Adrenal gland (tissue), 12 donors: ENCODE measurements around the gene CDYL. TPM values are rescaled to one million over a fixed set of nuclear protein-coding genes. Genes with fewer than 3 reads are reported as not detected.

ENCODE experiments used
- DNase-seq, 7 donors: peaks; one replicate each; pipeline ENCODE4 v3.0.0-alpha.2; 2019 to 2020
- H3K27ac ChIP-seq, 5 donors: fragments of 200-600 bp; sonication (generic) in 4 of 5; 1 replicate in 3 of 5; 2 replicates in 2 of 5; pipeline versions ENCODE4 v1.5.1 to v1.8.0; 2016 to 2020; ENCODE audit warnings: mild to moderate bottlenecking in 1 of 5
- H3K27me3 ChIP-seq: fragments of 200-600 bp; 2 replicates; pipeline ENCODE4 v1.8.0; 2021
- H3K36me3 ChIP-seq, 2 donors: fragments of 200-600 bp; replicated peaks in 1 of 2; 1 replicate in 1 of 2; 2 replicates in 1 of 2; pipeline versions ENCODE4 v1.5.1 to v1.8.0; 2018 to 2022
- H3K4me1 ChIP-seq, 2 donors: fragments of 200-600 bp; replicated peaks in 1 of 2; 1 replicate in 1 of 2; 2 replicates in 1 of 2; pipeline versions ENCODE4 v1.5.1 to v1.8.0; 2018 to 2021
- H3K4me3 ChIP-seq, 4 donors: fragments of 200-600 bp; sonication (generic) in 3 of 4; one replicate each; pipeline ENCODE4 v1.5.1; 2016 to 2018
- H3K9me3 ChIP-seq, 3 donors: fragments of 200-600 bp; sonication (generic) in 1 of 3; replicated peaks in 1 of 3; 1 replicate in 2 of 3; 2 replicates in 1 of 3; pipeline versions ENCODE4 v1.5.1 to v1.8.0; 2016 to 2021
- POLR2A ChIP-seq, 2 donors: fragments of 450-650 bp; IDR thresholded peaks; one replicate each; pipeline ENCODE4 v1.6.1; 2017; ENCODE audit warnings: antibody characterized with exemption in 2 of 2, mild to moderate bottlenecking in 2 of 2, moderate library complexity in 1 of 2
- WGBS, 4 donors: extraction: QIAGEN DNeasy Blood & Tissue Kit in 2 of 4; methylation state at CpG; one replicate each; pipeline versions ENCODE4 v1.1.5 to v1.1.7; 2013 to 2017; 5-methylcytosine and 5-hydroxymethylcytosine counted together
- intact Hi-C, 2 donors: fragments of 100-400 bp; cut with DNase I; formaldehyde crosslinking; loops; one replicate each; pipeline versions ENCODE4 v1.14.1 to v1.15.0; 2022 to 2023
- polyA plus RNA-seq, 3 donors: library from polyadenylated mRNA; stranded (reverse); fragments of 200-250 nt in 2 of 3; fragments of 350-450 nt in 1 of 3; fragmentation: Illumina TruSeq in 1 of 3; extraction: RNeasy Lipid Tissue Mini Kit (QIAGEN cat#74804) in 1 of 3; gene quantifications; one replicate each; pipeline ENCODE4 v1.2.3, GENCODE V29; 2013 to 2014
- total RNA-seq, 9 donors: library from RNA; depleted of rRNA in 4 of 9; stranded (reverse); fragments of >200 nt in 4 of 9; fragments of 120-200 nt in 1 of 9; fragmentation: NEBNext Ultra II Directional in 1 of 9; extraction: Animal tissue kit (Norgen Biotek cat#: 25700) in 1 of 9; gene quantifications; one replicate each; pipeline versions ENCODE4 v1.1.0 to v1.2.4, GENCODE V29; 2013 to 2023
- TF ChIP-seq, protein P1 (sequence below), 6 experiments: fragments of 450-650 bp in 4 of 6; fragments of 200-600 bp in 2 of 6; sonication (generic) in 1 of 6; IDR thresholded peaks; 1 replicate in 5 of 6; 2 replicates in 1 of 6; pipeline versions ENCODE4 v1.5.1 to v1.8.0; 2016 to 2021; ENCODE audit warnings: antibody characterized with exemption in 6 of 6, mild to moderate bottlenecking in 2 of 6, moderate library complexity in 1 of 6
- donor health status: healthy with polysubstance abuse.
- donor health status: Bipolar disorder and iron deficiency.
- donor health status: DM: yes; HTN: yes; CAD: no.
- donor health status: DM: no; HTN: no; CAD: no.
- donor health status: DM: no; HTN: no; CAD: no.
- donor health status: DM: yes; HTN: yes; CAD: no.

The CDYL gene
- total and polyA plus RNA-seq, 12 donors: 3.3 to 47.1 (median 24.8) TPM

DNA sequence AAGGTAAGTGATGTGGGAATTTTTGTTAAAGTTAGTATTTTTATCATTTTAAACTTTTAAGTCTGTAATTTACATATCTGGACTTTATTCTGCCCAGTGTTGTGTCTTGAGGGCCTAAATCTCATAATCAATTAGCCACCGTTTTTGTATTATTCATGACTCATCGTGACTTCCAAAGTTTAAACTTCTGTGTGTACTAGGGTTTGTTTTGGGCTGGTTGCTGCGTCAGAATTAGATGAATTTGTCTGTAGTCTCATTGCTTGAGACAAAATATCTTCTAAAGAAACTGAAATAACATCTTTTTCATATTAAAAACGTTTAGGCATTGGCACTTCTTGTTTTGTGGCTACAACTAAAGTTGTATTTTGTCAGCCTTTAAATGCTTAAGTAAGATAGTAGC lies 41.3 kb downstream of the CDYL start:
- intact Hi-C loops: no loop called here
- H3K27ac ChIP-seq: no peak overlapping the region
- H3K9me3 ChIP-seq: no peaks in the 10 kb centered on the region
- WGBS, 4 donors: 59 to 67% (median 62%) methylated on average over 4 of the region's 4 CpGs
- no peak overlapping the region for H3K4me3 ChIP-seq
- no peak for DNase-seq
- TF ChIP-seq, protein P1, sequence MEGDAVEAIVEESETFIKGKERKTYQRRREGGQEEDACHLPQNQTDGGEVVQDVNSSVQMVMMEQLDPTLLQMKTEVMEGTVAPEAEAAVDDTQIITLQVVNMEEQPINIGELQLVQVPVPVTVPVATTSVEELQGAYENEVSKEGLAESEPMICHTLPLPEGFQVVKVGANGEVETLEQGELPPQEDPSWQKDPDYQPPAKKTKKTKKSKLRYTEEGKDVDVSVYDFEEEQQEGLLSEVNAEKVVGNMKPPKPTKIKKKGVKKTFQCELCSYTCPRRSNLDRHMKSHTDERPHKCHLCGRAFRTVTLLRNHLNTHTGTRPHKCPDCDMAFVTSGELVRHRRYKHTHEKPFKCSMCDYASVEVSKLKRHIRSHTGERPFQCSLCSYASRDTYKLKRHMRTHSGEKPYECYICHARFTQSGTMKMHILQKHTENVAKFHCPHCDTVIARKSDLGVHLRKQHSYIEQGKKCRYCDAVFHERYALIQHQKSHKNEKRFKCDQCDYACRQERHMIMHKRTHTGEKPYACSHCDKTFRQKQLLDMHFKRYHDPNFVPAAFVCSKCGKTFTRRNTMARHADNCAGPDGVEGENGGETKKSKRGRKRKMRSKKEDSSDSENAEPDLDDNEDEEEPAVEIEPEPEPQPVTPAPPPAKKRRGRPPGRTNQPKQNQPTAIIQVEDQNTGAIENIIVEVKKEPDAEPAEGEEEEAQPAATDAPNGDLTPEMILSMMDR (IDR thresholded peaks at IDR 0.05): no peak
- TF ChIP-seq POLR2A (IDR thresholded peaks at IDR 0.05): no peak
- no peaks in the 10 kb centered on the region for H3K36me3 ChIP-seq
- H3K4me1 ChIP-seq: peaks cover 0 to 12% of the 10 kb centered on the region in 2 donors
- H3K27me3 ChIP-seq: no peaks in the 10 kb centered on the region

DNA sequence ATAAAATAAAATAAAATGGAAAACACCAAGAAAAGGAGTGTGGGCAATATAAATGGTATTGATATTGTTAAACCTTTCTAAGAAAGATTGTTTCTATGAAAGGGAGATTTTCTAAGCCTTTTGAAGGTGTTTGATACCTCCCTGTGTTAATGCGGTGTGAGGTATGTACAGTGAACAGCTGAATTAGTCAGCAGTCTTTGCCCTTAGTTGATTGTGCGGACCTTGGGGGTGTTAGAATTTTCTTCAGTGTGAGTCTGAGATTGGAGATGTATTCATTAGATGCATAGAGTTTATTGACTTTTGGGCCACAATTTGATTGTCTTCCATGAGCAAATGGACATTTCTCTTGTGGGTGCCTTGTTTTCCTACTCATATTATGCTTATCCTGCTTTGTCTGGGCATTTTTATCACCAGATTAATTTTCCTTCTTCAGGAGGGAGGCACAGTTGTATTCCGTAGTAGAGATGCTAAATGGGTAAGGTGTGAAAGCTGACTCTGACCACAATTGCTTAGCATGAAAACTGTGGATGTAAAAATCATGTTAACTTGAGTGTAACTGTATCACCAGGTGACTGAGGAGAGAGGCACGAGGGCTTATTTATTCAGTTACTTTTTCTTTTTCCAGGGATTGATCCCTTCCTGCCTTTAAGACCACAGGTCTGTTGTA lies 42.2 kb downstream of the CDYL start:
- DNase-seq: no peak
- Histone ChIP-seq H3K36me3 (no peaks in the 10 kb centered on the region), H3K27ac (no peak overlapping the region), H3K27me3 (no peaks in the 10 kb centered on the region), H3K4me3 (no peak overlapping the region), H3K9me3 (no peaks in the 10 kb centered on the region), H3K4me1 (peaks cover 0 to 12% of the 10 kb centered on the region in 2 donors)
- intact Hi-C loops: no loop called here
- TF ChIP-seq POLR2A (IDR thresholded peaks at IDR 0.05): no peak
- TF ChIP-seq, protein P1 (IDR thresholded peaks at IDR 0.05): no peak
- 95 to 97% (median 96%) methylated on average over 4 of the region's 4 CpGs for WGBS, 4 donors

DNA sequence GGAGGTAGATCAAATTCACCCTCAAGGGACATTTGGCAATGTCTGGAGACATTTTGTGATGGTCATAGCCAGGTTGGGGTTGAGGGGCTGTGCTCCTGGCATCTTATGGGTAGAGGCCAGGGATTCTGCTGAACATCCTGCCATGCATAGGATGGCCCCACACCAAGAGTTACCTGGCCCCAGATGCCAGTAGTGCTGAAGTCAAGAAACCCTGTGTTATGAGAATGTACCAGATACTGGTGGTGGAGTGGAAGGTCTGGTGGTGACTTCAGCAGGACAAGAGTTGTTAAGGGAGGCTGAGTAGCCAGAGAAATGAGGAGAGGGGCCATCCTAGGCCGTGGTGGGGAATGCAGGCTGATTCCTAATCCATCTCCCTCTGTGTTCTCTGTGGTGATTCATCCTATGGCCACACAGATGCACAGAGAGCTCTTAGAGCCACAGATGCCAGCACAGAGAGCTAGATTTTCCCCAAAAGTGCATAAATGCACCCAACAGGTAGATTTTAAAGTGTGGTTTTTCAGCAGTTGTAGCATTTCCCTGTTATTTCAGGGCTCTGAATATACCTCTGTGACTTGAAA lies 43.6 kb downstream of the CDYL start:
- intact Hi-C loops: no loop called here
- no peak for DNase-seq
- peaks cover 0 to 7% of the 10 kb centered on the region in 2 donors for H3K4me1 ChIP-seq
- H3K4me3 ChIP-seq: no peak overlapping the region
- TF ChIP-seq POLR2A (IDR thresholded peaks at IDR 0.05): no peak
- TF ChIP-seq, protein P1 (IDR thresholded peaks at IDR 0.05): no peak
- no peaks in the 10 kb centered on the region for H3K36me3 ChIP-seq
- H3K9me3 ChIP-seq: no peaks in the 10 kb centered on the region
- H3K27me3 ChIP-seq: no peaks in the 10 kb centered on the region
- WGBS, 4 donors: 75 to 88% (median 78%) methylated on average over 1 of the region's 1 CpG
- H3K27ac ChIP-seq: no peak overlapping the region

DNA sequence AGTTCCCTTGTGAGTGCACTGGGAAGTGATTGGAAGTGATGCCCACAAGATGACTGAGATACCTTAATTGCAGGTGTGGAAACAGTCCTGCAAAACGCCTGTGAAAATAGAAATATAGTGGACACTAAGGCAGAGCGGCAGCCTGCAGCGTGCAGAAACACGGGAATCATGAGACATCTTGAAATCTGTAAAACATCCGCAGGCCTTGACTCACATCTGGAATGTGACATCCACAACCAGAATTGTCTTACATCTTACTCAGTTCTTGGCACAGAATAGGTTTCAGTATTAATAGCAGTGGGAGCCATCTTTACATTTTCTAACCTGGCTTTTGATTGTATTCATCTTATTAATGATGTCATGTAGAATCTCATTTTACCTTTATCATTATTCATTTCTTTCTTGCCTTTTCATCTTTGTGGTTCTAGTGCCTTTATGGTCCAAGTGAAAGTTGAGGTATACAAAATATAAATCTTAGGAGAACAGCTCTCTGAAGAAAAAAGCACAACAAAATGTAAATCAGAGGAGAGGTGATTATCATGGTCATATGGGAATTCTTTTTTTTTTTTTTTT lies 44.6 kb downstream of the CDYL start:
- WGBS, 4 donors: 79 to 90% (median 85%) methylated on average over 5 of the region's 5 CpGs
- intact Hi-C loops: no loop called here
- H3K36me3 ChIP-seq: no peaks in the 10 kb centered on the region

More for the DNA sequence above, 44.6 kb downstream of the CDYL start:
- Histone ChIP-seq H3K4me1 (peaks cover 0 to 7% of the 10 kb centered on the region in 2 donors), H3K4me3 (no peak overlapping the region), H3K9me3 (no peaks in the 10 kb centered on the region), H3K27me3 (no peaks in the 10 kb centered on the region), H3K27ac (no peak overlapping the region)
- DNase-seq: no peak
- TF ChIP-seq POLR2A (IDR thresholded peaks at IDR 0.05): no peak
- TF ChIP-seq, protein P1 (IDR thresholded peaks at IDR 0.05): no peak
